Activated T-helper 9 cell treated with anti-CD3 and anti-CD28 coated beads, Interleukin-2, amount 50 U/mL, for 16 hours (primary cell): ENCODE measurements around the gene CLSTN2.

Source experiments
- DNase-seq: peaks from one replicate; pipeline ENCODE4 v3.0.0-alpha.2; 2020; ENCODE audit warnings: low read depth

The CLSTN2 gene

DNA sequence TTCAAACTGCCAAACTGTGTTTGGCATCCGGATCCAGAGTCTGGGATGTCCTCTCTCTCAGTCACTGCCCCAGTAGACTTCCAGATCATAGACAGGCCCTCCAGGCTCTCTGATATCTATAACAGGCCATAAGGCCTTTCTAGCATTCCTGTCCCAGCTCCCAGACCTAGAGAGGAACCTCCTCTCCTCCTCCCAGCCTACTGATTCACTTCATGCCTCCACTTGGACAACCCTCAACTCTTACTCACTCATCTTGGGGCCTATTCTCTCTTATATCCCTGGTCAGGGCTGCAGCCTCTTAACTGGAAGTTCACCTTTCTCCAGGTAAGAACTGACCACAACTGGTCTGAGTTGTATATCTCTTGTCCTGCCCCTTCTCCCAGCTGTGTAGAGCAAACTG, 489.2 kb downstream of the CLSTN2 start:
- DNase-seq, result no peak

DNA sequence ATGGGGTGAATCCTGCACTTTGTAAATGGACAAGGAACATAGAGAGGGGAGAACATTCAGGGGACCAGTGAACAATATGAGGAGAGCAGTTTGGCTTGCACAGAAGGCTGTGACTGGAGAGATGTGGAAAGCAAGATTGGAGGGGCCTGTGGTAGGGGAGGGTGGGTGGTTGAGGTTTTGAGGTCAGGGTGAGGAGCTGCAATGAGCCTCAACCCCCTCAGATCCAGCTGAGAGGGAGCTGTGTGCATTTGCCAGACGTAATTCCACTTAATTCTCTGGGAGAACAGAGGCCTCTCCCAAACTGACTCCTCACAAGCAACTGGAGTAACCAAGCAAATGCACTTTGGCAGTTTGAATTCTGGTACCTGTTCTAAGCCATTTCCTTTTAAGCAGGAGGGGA, 489.7 kb downstream of the CLSTN2 start:
- DNase-seq, result no peak

- no peak for DNase-seq
Measured at GRCh38 chr3:140427786-140428185, 492.8 kb downstream of the CLSTN2 start.

GRCh38 chr3:140428380-140428779, 493.4 kb downstream of the CLSTN2 start:
- no peak for DNase-seq

DNA sequence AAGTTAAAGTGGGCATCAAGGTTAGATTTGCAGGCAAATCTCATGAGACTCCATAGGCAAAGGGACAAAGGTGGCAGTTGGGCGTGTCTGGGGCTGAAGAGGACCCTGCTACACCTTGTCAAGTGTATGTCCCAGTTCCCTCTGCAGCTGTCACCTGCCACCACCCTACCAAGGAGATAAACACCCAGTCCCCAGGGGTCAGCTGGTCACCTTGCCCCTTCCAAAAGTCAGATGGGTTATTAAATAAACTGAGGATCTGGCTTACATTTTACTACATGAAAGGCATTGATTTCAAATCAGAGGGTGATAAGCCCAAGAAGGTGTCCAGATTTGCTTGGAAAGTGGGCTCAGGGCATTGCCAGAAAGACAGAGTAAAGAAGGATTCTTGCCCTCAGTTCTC, 494.8 kb downstream of the CLSTN2 start:
- no peak for DNase-seq

- no peak for DNase-seq
Measured at GRCh38 chr3:140430494-140430893, 495.5 kb downstream of the CLSTN2 start.

GRCh38 chr3:140432229-140432669, 497.3 kb downstream of the CLSTN2 start:
- DNase-seq, result no peak

DNA sequence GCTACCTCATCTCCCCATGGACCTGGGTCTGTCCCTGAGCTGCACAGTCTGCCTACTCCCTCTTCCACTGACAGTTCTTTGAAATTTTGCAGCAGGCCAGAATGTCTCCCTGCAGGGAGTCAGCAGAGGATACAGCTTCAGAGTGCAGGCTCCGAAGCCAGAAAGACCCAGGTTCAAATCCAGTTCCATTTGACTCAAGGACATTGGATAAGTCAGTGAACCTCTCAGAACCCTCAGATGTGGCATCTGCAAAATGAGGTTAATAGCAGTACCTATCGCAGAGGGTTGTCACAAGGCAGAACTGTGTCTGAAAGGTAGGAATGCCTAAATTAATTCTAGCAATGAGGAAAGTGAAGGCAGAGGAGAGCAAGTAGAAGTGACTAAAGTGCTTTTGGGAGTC, 498.4 kb downstream of the CLSTN2 start:
- no peak for DNase-seq

- no peak for DNase-seq
Measured at GRCh38 chr3:140434261-140434905, 499.4 kb downstream of the CLSTN2 start.

DNA sequence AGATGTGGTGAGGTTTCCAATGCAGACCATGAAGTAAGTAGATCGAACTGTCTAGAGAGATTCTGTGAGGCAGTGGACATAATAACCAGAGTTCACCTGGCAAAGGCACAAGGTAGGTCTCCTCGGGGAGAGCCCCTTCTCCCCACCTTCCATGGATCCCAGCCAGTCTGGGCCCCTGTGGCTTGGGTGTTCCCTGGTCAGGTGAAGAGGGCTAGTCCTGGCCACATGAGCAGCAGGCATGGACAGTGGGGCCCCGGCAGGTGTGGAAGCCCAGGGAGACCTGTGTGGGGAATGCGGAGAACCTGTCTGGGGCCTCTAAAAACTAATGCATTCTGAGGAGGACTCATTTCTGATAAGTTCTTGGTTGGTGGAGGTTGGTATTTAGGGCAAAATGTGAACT, 501.4 kb downstream of the CLSTN2 start:
- no peak for DNase-seq

- no peak for DNase-seq
Measured at GRCh38 chr3:140438736-140439470, 503.9 kb downstream of the CLSTN2 start.

DNA sequence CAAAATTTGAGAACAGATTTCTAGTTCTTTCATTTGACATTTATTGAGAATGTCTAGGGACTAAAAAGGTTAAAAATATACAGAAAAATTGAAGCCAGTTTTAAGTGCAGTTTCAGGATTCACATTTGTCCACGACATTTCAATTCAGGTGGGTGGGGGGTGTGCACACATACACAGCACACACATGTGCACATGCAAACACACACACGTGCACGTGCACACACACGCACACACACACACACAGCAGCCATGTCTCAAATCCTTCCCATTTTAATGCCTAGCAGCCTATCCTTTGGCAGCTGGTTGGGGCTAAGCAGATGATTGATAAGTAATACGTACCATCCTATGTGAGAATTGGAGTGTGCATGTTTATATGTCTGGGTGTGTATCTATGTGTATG, 504.5 kb downstream of the CLSTN2 start:
- DNase-seq, result no peak

GRCh38 chr3:140440446-140440845, 505.5 kb downstream of the CLSTN2 start:
- DNase-seq, result no peak

GRCh38 chr3:140441006-140441405, 506.0 kb downstream of the CLSTN2 start:
- DNase-seq, result no peak

- no peak for DNase-seq
Measured at GRCh38 chr3:140442621-140443020, 507.6 kb downstream of the CLSTN2 start.

- no peak for DNase-seq
Measured at GRCh38 chr3:140443073-140443472, 508.1 kb downstream of the CLSTN2 start.

DNA sequence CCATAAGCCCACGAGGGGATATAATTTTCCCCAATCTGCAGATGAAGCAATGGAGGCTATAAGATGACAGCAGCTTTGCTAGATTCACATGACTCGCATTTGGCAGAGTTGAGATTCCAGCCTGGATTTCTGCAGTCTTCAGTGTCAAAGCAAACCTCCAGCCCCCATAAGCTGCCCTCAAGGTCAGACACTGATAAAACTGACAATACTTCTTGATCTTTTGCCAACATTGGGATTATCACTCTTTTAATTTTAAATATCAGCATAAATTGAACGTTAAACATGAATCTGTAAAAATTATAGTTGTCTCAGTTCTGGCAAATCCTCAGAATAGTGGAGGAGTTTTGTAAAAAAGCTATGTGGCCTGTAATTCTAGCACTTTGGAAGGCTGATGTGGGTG, 508.8 kb downstream of the CLSTN2 start:
- no peak for DNase-seq

DNA sequence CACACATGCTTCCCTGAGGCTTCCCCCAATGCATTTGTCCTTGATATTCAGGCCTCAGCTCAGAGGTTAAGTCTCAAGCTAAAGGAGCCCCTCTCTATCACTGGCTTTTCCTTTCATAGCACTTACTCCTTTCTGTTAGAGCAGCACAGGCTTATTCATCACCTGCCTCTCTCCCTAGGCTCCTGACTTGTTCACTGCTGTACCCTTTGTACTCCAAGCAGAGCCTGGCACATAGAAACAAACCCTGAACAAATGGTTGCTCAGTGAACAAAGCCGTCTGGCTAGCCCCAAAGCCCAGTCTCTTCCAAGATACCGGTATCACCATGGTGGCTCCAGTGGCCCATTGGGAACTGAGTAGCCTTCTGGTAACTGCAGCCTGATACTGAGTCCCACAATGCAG, 511.7 kb downstream of the CLSTN2 start:
- no peak for DNase-seq

DNA sequence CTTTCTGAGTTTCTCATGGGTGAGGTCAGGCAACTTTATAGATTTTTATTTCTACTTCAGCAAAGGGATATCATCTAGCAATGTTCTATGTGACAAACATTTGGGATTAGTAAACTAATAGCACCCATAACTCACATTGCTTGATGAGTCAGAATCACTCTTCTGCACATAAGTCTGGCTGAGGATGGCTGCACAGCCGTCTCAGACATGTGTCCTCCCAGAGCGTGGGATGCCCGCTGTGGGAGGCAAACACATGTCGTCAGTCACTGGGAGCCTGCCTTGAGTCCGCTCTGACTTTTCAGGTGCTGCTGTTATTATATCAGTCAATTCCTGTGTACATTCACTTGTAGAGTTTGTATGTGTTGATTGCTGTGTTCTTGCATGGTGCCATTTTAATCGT, 512.2 kb downstream of the CLSTN2 start:
- no peak for DNase-seq

DNA sequence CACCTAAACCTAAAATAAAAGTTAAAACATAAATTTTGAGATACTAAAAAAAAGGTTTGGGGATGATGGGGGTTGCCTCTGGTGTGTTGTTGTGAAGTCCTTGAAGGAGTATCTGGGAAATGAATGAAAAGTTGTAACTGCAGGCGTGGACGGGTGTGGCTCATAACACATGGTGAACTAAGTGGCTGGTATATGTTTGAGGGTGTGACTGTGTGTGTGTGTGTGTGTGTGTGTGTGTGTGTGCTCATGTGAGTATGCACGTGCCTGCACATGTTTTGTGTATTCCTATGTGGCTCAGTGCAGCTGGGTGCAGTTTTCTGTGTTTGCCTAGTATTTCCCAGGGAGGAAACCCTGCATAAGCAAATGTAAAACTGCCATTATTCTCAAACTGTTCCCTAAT, 513.0 kb downstream of the CLSTN2 start:
- no peak for DNase-seq

GRCh38 chr3:140449413-140450256, 514.6 kb downstream of the CLSTN2 start:
- no peak for DNase-seq

DNA sequence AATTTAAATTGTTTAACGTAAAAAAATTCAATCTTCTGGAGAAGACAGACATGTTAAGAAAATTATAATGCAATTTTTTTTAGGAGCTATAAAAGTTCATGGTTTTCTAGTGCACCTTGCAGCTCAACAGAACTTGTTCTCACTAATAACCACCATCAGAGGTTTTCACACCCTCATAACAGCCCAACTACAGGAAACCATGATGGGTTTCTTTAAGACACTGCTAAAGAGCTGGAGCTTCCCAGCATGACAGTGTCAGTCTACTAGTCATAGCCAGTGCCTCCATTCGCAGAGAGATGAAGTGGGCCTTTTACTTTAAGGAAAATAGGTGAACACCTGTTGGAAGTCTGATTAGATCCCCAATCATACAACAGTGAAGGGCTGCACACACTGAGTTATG, 518.8 kb downstream of the CLSTN2 start:
- no peak for DNase-seq
